ENCODE measurements around the gene NCOA7.
"Not testable (repeated sequence)": the region's sequence is repeated elsewhere in the genome, so short reads cannot be mapped to it uniquely, and the experiment has no call there.

Gene NCOA7

GRCh38 chr6:125792680-125793079 is 1.9 kb downstream of the NCOA7 start:
- DNase-seq, result no peak

GRCh38 chr6:125793280-125793679 is 2.5 kb downstream of the NCOA7 start:
- no peak for DNase-seq

GRCh38 chr6:125793863-125794262 is 3.1 kb downstream of the NCOA7 start:
- DNase-seq, result no peak

- no peak for DNase-seq
Observed at GRCh38 chr6:125794342-125795137, 3.8 kb downstream of the NCOA7 start.

- no peak for DNase-seq
Observed at GRCh38 chr6:125795301-125795700, 4.5 kb downstream of the NCOA7 start.

GRCh38 chr6:125797120-125797885 is 6.5 kb downstream of the NCOA7 start:
- DNase-seq, result no peak

GRCh38 chr6:125797886-125798444 is 7.2 kb downstream of the NCOA7 start:
- DNase-seq, result no peak

- no peak for DNase-seq
Observed at GRCh38 chr6:125798734-125799508, 8.2 kb downstream of the NCOA7 start.

- DNase-seq, result no peak
Observed at GRCh38 chr6:125802383-125802782, 11.6 kb downstream of the NCOA7 start.

- DNase-seq, result no peak
Observed at GRCh38 chr6:125802943-125803377, 12.2 kb downstream of the NCOA7 start.

- DNase-seq, result no peak
Observed at GRCh38 chr6:125804264-125804663, 13.5 kb downstream of the NCOA7 start.

- not testable (repeated sequence) for DNase-seq
Observed at GRCh38 chr6:125804866-125805425, 14.2 kb downstream of the NCOA7 start.

- DNase-seq, result no peak
Observed at GRCh38 chr6:125806813-125807212, 16.1 kb downstream of the NCOA7 start.

- no peak for DNase-seq
Observed at GRCh38 chr6:125807293-125807692, 16.5 kb downstream of the NCOA7 start.

- DNase-seq, result no peak
Observed at GRCh38 chr6:125808060-125808459, 17.3 kb downstream of the NCOA7 start.

GRCh38 chr6:125808591-125808990 is 17.8 kb downstream of the NCOA7 start:
- DNase-seq, result no peak

GRCh38 chr6:125809570-125810170 is 18.9 kb downstream of the NCOA7 start:
- DNase-seq, result no peak

- DNase-seq, result peak; percentile 78
Observed at GRCh38 chr6:125810445-125810844, 19.7 kb downstream of the NCOA7 start.

- no peak for DNase-seq
Observed at GRCh38 chr6:125811259-125811658, 20.5 kb downstream of the NCOA7 start.

GRCh38 chr6:125812394-125813292 is 21.9 kb downstream of the NCOA7 start:
- DNase-seq, result no peak

- DNase-seq, result no peak
Observed at GRCh38 chr6:125814481-125814880, 23.7 kb downstream of the NCOA7 start.
